PFSK-1 (cell line): ENCODE results near the gene KTN1.

Experiments
- FOXP2 ChIP-seq: optimal IDR thresholded peaks from 2 replicates; pipeline ENCODE3; 2011; ENCODE audit warnings: borderline replicate concordance, control low read depth, inconsistent platforms; ENCODE audit not compliant: insufficient read depth; ENCODE audit errors: extremely low read length, extremely low read depth
- POLR2AphosphoS5 ChIP-seq: IDR thresholded peaks from 2 replicates; pipeline ENCODE4 v1.6.1; 2012; ENCODE audit warnings: low read depth, mild to moderate bottlenecking, control low read depth, low read length, moderate library complexity
- REST ChIP-seq, 2 experiments: IDR thresholded peaks; 2 replicates each; pipeline versions ENCODE4 v1.6.1 to v1.8.0; 2011 to 2012; ENCODE audit warnings: low read depth in 2 of 2, low read length in 2 of 2, control low read depth in 1 of 2, inconsistent platforms in 1 of 2, mild to moderate bottlenecking in 1 of 2, moderate library complexity in 1 of 2; ENCODE audit not compliant: insufficient read depth in 1 of 2
- SIN3A ChIP-seq: IDR thresholded peaks from 2 replicates; pipeline ENCODE4 v1.6.1; 2012; ENCODE audit warnings: mild to moderate bottlenecking, low read length, moderate library complexity, borderline replicate concordance; ENCODE audit not compliant: insufficient read depth
- TAF1 ChIP-seq: IDR thresholded peaks from 2 replicates; pipeline ENCODE4 v1.6.1; 2012; ENCODE audit warnings: low read length, control low read depth, borderline replicate concordance; ENCODE audit not compliant: insufficient read depth

Gene KTN1

GRCh38 chr14:55582746-55583145 lies 2.7 kb downstream of the KTN1 start:
- TF ChIP-seq POLR2AphosphoS5 (no peak), FOXP2 (no peak), TAF1 (no peak), SIN3A (no peak), REST (IDR thresholded peaks at IDR 0.05; ENCODE audit: insufficient read depth in 1 of 2, low read depth in 2 of 2, low read length in 2 of 2) (no peak)

DNA sequence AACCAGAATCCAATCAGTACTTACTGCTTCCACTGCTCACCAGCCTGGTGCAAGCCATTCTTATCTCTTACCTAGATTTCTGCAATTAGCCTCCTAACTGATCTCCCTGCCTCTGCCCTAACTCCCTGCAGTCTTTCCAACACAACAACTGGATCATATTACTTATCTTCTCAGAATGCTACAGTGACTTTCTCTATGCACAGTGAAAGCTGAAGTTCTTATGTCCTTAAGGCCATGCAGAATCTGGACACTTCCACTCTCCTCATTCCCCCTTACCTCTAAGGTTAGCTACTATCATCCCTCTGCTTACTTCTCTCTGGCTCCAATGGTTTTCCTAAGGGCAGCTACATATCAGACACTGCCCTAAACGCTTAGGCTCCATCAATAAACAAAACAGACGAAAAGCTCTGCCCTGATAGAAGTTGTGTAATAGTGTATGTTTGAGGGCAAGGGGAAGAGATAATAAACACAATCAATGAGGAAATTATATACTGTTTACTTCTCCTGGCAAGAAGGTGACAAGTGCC lies 4.0 kb downstream of the KTN1 start:
- no peak for TF ChIP-seq FOXP2
- no peak for TF ChIP-seq POLR2AphosphoS5
- no peak for TF ChIP-seq SIN3A
- TF ChIP-seq REST (IDR thresholded peaks at IDR 0.05; ENCODE audit: insufficient read depth in 1 of 2, low read depth in 2 of 2, low read length in 2 of 2): no peak
- no peak for TF ChIP-seq TAF1

DNA sequence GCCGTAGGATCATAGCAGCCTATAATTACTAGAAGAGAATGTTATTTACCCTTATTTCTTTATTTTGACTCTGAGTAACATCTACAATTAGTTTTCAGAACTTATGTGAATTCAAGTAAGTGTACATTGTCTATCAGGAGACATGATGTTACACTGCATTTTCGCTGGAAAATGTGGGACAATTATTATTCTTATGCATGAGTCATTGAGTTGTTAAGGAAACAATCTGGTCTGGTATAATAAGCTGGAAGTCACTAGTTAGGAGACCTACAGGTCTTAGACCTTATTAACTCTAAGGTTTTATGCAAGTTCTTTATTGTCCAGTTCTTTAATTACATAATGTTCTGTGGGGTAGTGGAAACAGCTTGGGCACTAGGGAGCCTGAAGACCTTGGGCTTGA lies 5.8 kb downstream of the KTN1 start:
- TF ChIP-seq REST (IDR thresholded peaks at IDR 0.05; ENCODE audit: insufficient read depth in 1 of 2, low read depth in 2 of 2, low read length in 2 of 2) (no peak), FOXP2 (no peak), TAF1 (no peak), POLR2AphosphoS5 (no peak), SIN3A (no peak)

GRCh38 chr14:55586411-55586810 lies 6.4 kb downstream of the KTN1 start:
- TF ChIP-seq REST (IDR thresholded peaks at IDR 0.05; ENCODE audit: insufficient read depth in 1 of 2, low read depth in 2 of 2, low read length in 2 of 2): no peak
- TF ChIP-seq FOXP2: no peak
- TF ChIP-seq POLR2AphosphoS5: no peak

- no peak for TF ChIP-seq SIN3A
- no peak for TF ChIP-seq REST (IDR thresholded peaks at IDR 0.05; ENCODE audit: insufficient read depth in 1 of 2, low read depth in 2 of 2, low read length in 2 of 2)
- no peak for TF ChIP-seq TAF1
- no peak for TF ChIP-seq POLR2AphosphoS5
Measured at GRCh38 chr14:55587847-55588246, 7.8 kb downstream of the KTN1 start.
